K562 (cell line): ENCODE results near the gene USP37. TPM values are rescaled to one million over a fixed set of nuclear protein-coding genes. Genes with fewer than 3 reads are reported as not detected.
A peak's percentile ranks its signal among the peaks of the same experiment; 100 is the strongest.

Source experiments
- ATAC-seq: fragments of 200-7000 bp; cut with Tn5 transposase; 3 replicates; pipeline ENCODE4 v1.9.1; 2020; ENCODE audit warnings: moderate library complexity
- BruUV-seq: library from RNA; stranded (reverse); fragments of 400-500 nt; replicated peaks from 2 replicates; lab custom pipeline; 2021; lab: Mats Ljungman, UMichigan
- CTCF ChIA-PET: fragments of 300-600 bp; formaldehyde crosslinking; extraction: SDS; loops from one replicate; lab custom pipeline; 2021; ENCODE audit warnings: low intra/inter-chr PET ratio; lab: Yijun Ruan, JAX
- POLR2A ChIA-PET: fragments of 300-600, 350-650 bp; sonication (Branson Sonifier 250); formaldehyde crosslinking; extraction: SDS; loops from one replicate; lab custom pipeline; 2021; ENCODE audit warnings: antibody characterized with exemption, inconsistent platforms; lab: Yijun Ruan, JAX
- DNase-seq, 4 experiments: peaks; one replicate each; pipeline versions ENCODE4 v3.0.0 to v3.0.0-alpha.2; 2011 to 2018; ENCODE audit warnings: low spot score in 3 of 4, mixed read lengths in 3 of 4; ENCODE audit errors: extremely low read depth in 1 of 4
- FAIRE-seq: peaks from 2 replicates; lab custom pipeline; 2011; peaks lifted over from hg19 to GRCh38; lab: Jason Lieb, UNC
- H2AFZ ChIP-seq: 2 replicates; pipeline ENCODE4 v1.6.0; 2011; ENCODE audit warnings: low read depth, low read length, control low read depth, inconsistent platforms
- H3K27ac ChIP-seq: fragments of 200-600 bp; 3 replicates; pipeline ENCODE4 v1.8.0; 2011; ENCODE audit warnings: low read depth, mild to moderate bottlenecking, control low read depth, inconsistent platforms, low read length, moderate library complexity, mixed read lengths; ENCODE audit errors: extremely low read depth
- H3K27me3 ChIP-seq, 2 experiments: fragments of 300-600 bp in 1 of 2; 2 replicates in 1 of 2; 3 replicates in 1 of 2; pipeline versions ENCODE4 v1.6.0 to v1.8.0; 2011; ENCODE audit warnings: inconsistent platforms in 2 of 2, low read length in 2 of 2, mild to moderate bottlenecking in 1 of 2, mixed read lengths in 1 of 2, moderate library complexity in 1 of 2; ENCODE audit not compliant: control insufficient read depth in 2 of 2, insufficient read depth in 2 of 2
- H3K36me3 ChIP-seq: fragments of 300-600 bp; 3 replicates; pipeline ENCODE4 v1.8.0; 2011; ENCODE audit warnings: mild to moderate bottlenecking, low read length, inconsistent platforms; ENCODE audit not compliant: control insufficient read depth, insufficient read depth
- H3K4me1 ChIP-seq, 2 experiments: fragments of 200-600 bp in 1 of 2; replicated peaks in 1 of 2; 2 replicates in 1 of 2; 3 replicates in 1 of 2; pipeline versions ENCODE4 v1.5.1 to v1.8.0; 2011; ENCODE audit warnings: inconsistent platforms in 2 of 2, low read length in 2 of 2, mild to moderate bottlenecking in 1 of 2, mixed read lengths in 1 of 2, moderate library complexity in 1 of 2; ENCODE audit not compliant: control insufficient read depth in 2 of 2, insufficient read depth in 2 of 2
- H3K4me2 ChIP-seq: 2 replicates; pipeline ENCODE4 v1.6.1; 2011; ENCODE audit warnings: low read length, control low read depth, inconsistent platforms, mixed read lengths; ENCODE audit not compliant: insufficient read depth
- H3K4me3 ChIP-seq: fragments of 200-600 bp; sonication (generic), shearing (Covaris generic); 2 replicates; pipeline ENCODE4 v1.5.1; 2016; ENCODE audit warnings: control low read depth, inconsistent platforms
- H3K79me2 ChIP-seq: fragments of 200-600 bp; 3 replicates; pipeline ENCODE4 v1.8.0; 2011; ENCODE audit warnings: low read length, inconsistent platforms; ENCODE audit not compliant: control insufficient read depth, insufficient read depth
- H3K9ac ChIP-seq, 2 experiments: 2 replicates each; pipeline versions ENCODE4 v1.6.0 to v1.6.1; 2011; ENCODE audit warnings: low read depth in 2 of 2, low read length in 2 of 2, control low read depth in 1 of 2, inconsistent platforms in 1 of 2, mild to moderate bottlenecking in 1 of 2, mixed read lengths in 1 of 2; ENCODE audit not compliant: insufficient read depth in 1 of 2
- H3K9me1 ChIP-seq: one replicate; pipeline ENCODE4 v1.6.0; 2011; ENCODE audit warnings: inconsistent platforms, mild to moderate bottlenecking, low read length, moderate library complexity; ENCODE audit not compliant: control insufficient read depth, insufficient read depth
- H3K9me3 ChIP-seq: replicated peaks from 2 replicates; pipeline ENCODE4 v1.5.1; 2011; ENCODE audit warnings: low read depth, low read length, inconsistent platforms; ENCODE audit not compliant: control insufficient read depth, insufficient read depth
- H4K20me1 ChIP-seq: replicated peaks from 2 replicates; pipeline ENCODE4 v1.6.1; 2011; ENCODE audit warnings: low read length, inconsistent platforms, mixed read lengths; ENCODE audit not compliant: control insufficient read depth, insufficient read depth
- ARID4B ChIP-seq: sonication (generic); formaldehyde crosslinking; IDR thresholded peaks from 2 replicates; pipeline ENCODE4 v1.8.0; 2022; ENCODE audit warnings: mild to moderate bottlenecking, missing genetic modification reagents
- ATF7 ChIP-seq: fragments of 450-650 bp; IDR thresholded peaks from 2 replicates; pipeline ENCODE4 v1.7.1; 2014; ENCODE audit warnings: mild to moderate bottlenecking, moderate library complexity
- FOXJ2 ChIP-seq: fragments of 200-800 bp; sonication (Bioruptor generic); IDR thresholded peaks from 2 replicates; pipeline ENCODE4 v1.6.1; 2016; ENCODE audit warnings: missing genetic modification characterization, missing compliant biosample characterization
- HDGF ChIP-seq: fragments of 450-650 bp; IDR thresholded peaks from 2 replicates; pipeline ENCODE4 v1.6.1; 2016
- JUND ChIP-seq, 2 experiments: IDR thresholded peaks; 2 replicates in 1 of 2; 3 replicates in 1 of 2; pipeline ENCODE4 v1.6.1; 2011; ENCODE audit warnings: borderline replicate concordance in 2 of 2, low read depth in 2 of 2, low read length in 2 of 2, improper control_type of control experiment in 1 of 2, missing biosample characterization in 1 of 2, missing genetic modification characterization in 1 of 2, missing genetic modification reagents in 1 of 2
- NR2C1 ChIP-seq, 2 experiments: fragments of 450-650 bp; IDR thresholded peaks; 2 replicates each; pipeline ENCODE4 v1.6.1; 2017; ENCODE audit warnings: mild to moderate bottlenecking in 2 of 2, antibody characterized with exemption in 1 of 2, inconsistent platforms in 1 of 2, missing compliant biosample characterization in 1 of 2, missing genetic modification characterization in 1 of 2
- WGBS: fragments of 100-300 bp; shearing (Covaris generic); methylation state at CpG from one replicate; pipeline ENCODE4 v1.1.6; 2016; ENCODE audit warnings: low coverage, mixed read lengths; ENCODE audit not compliant: insufficient coverage; ENCODE audit errors: missing lambda C conversion rate; 5-methylcytosine and 5-hydroxymethylcytosine counted together
- in situ Hi-C: fragments of 300-500 bp; cut with MboI; formaldehyde crosslinking; loops from 4 replicates; pipeline ENCODE4 v1.15.0; 2018; ENCODE audit warnings: inconsistent platforms, mixed read lengths
- intact Hi-C: fragments of 100-400 bp; cut with micrococcal nuclease; formaldehyde crosslinking; loops from 2 replicates; pipeline ENCODE4 v1.14.2; 2022
- polyA plus RNA-seq, 8 experiments: library from polyadenylated mRNA; depleted of rRNA in 4 of 8; stranded (reverse) in 5 of 8; unstranded in 3 of 8; fragments of >200 nt; fragmentation: Nextera tagmentation in 2 of 8; fragmentation: Illumina TruSeq in 1 of 8; extraction: Ambion mirVana in 2 of 8; extraction: Trizol in 1 of 8; gene quantifications; 2 replicates each; pipeline versions ENCODE4 v1.2.1 to v1.2.3, GENCODE V29; 2011 to 2014; ENCODE audit warnings: inconsistent platforms in 1 of 8, missing spikeins in 1 of 8
- total RNA-seq, 7 experiments: library from RNA; depleted of rRNA in 6 of 7; stranded (reverse); fragments of >200 nt in 6 of 7; fragmentation: Illumina TruSeq in 2 of 7; extraction: Trizol in 2 of 7; gene quantifications; 2 replicates each; pipeline versions ENCODE4 v1.2.1 to v1.2.3, GENCODE V29; 2011 to 2021; ENCODE audit warnings: low replicate concordance in 1 of 7
- TF ChIP-seq, protein P1 (sequence below), 2 experiments: IDR thresholded peaks; 2 replicates each; pipeline ENCODE4 v1.6.1; 2012; ENCODE audit warnings: improper control_type of control experiment in 2 of 2, low read depth in 2 of 2, low read length in 2 of 2, borderline replicate concordance in 1 of 2
- TF ChIP-seq, protein P2 (sequence below), 2 experiments: fragments of 450-650 bp in 1 of 2; sonication (generic) in 1 of 2; formaldehyde crosslinking in 1 of 2; IDR thresholded peaks in 1 of 2; conservative IDR thresholded peaks in 1 of 2; 2 replicates each; pipeline versions ENCODE4 v1.6.1 to v1.8.1; 2016 to 2023; ENCODE audit warnings: mild to moderate bottlenecking in 2 of 2, moderate library complexity in 2 of 2, inconsistent platforms in 1 of 2, missing genetic modification reagents in 1 of 2

Gene USP37
- total and polyA plus RNA-seq, 9 of the 15 experiments (the other 6 are each of a cell fraction or from before 2014, with no cell fraction given), result 2.0 to 14.2 (median 8.5) TPM

GRCh38 chr2:218569661-218570500, 1.7 kb upstream of the USP37 start:
- BruUV-seq, result TSS peak; percentile 54
- WGBS, result 0% methylated on average over 10 of the region's 10 CpGs
- TF ChIP-seq JUND (IDR thresholded peaks at IDR 0.05; ENCODE audit: borderline replicate concordance, low read depth, low read length) (no peak), JUND (tag; IDR thresholded peaks at IDR 0.05; ENCODE audit: borderline replicate concordance, low read depth, low read length) (peak; percentile 21; the same call in 1 of the 3 replicates), ARID4B (no peak), NR2C1 (IDR thresholded peaks at IDR 0.05) (no peak), NR2C1 (tag; IDR thresholded peaks at IDR 0.05) (0 out of 2 replicates have a peak, but pooled peaks have one; percentile 11), FOXJ2 (tag) (peak; percentile 67; the same call in 1 of the 2 replicates), ATF7 (peak; percentile 76; the same call in 1 of the 2 replicates), HDGF (no peak)
- TF ChIP-seq, protein P1, sequence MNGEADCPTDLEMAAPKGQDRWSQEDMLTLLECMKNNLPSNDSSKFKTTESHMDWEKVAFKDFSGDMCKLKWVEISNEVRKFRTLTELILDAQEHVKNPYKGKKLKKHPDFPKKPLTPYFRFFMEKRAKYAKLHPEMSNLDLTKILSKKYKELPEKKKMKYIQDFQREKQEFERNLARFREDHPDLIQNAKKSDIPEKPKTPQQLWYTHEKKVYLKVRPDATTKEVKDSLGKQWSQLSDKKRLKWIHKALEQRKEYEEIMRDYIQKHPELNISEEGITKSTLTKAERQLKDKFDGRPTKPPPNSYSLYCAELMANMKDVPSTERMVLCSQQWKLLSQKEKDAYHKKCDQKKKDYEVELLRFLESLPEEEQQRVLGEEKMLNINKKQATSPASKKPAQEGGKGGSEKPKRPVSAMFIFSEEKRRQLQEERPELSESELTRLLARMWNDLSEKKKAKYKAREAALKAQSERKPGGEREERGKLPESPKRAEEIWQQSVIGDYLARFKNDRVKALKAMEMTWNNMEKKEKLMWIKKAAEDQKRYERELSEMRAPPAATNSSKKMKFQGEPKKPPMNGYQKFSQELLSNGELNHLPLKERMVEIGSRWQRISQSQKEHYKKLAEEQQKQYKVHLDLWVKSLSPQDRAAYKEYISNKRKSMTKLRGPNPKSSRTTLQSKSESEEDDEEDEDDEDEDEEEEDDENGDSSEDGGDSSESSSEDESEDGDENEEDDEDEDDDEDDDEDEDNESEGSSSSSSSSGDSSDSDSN (IDR thresholded peaks at IDR 0.05; ENCODE audit: borderline replicate concordance in 1 of 2, low read depth in 2 of 2, low read length in 2 of 2), result 0 out of 4 replicates have a peak, but pooled peaks of 1 of the 2 experiments have one; percentile 25
- TF ChIP-seq, protein P2, sequence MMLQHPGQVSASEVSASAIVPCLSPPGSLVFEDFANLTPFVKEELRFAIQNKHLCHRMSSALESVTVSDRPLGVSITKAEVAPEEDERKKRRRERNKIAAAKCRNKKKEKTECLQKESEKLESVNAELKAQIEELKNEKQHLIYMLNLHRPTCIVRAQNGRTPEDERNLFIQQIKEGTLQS (IDR thresholded peaks at IDR 0.05), result peak; percentile 72
- TF ChIP-seq, protein P2 (CRISPR knock-in tag; conservative IDR thresholded peaks at IDR 0.05), result no peak
- TF ChIP-seq, all 486 proteins: peak for 6
- intact Hi-C loops, result loop anchor here (5.0 kb wide), 2 partner anchors 173 to 278 kb away; partner anchors contain the start of genes CTDSP1 and TMBIM1
- Histone ChIP-seq H3K4me2 (peak overlapping the region; percentile 97), H2AFZ (peak overlapping the region; percentile 99; the same call in 1 of the 2 replicates), H3K36me3 (peaks cover 45% of the 10 kb centered on the region; the same call in 2 of the 3 replicates), H3K79me2 (peaks cover 97% of the 10 kb centered on the region), H3K9me1 (no peaks in the 10 kb centered on the region), H3K9ac (peak overlapping the region; percentile 87 to 88), H3K4me1 (peaks cover 8% of the 10 kb centered on the region in 2 experiments; a peak in 4 of 5 replicates), H3K4me3 (peak overlapping the region; percentile 77), H3K27me3 (no peaks in the 10 kb centered on the region), H4K20me1 (0 out of 2 replicates have a peak, but pooled peaks cover 3% of the 10 kb centered on the region), H3K9me3 (no peaks in the 10 kb centered on the region), H3K27ac (peak overlapping the region; percentile 94)
- in situ Hi-C loops, result no loop called here
- ChIA-PET POLR2A (no interaction called here), CTCF (no interaction called here)
- FAIRE-seq (peak; percentile 56), ATAC-seq (peak; percentile 1; the same call in 1 of the 3 replicates), DNase-seq (peak in 2 of 4 experiments; percentile 7 to 34)
